Esophagus squamous epithelium (tissue), 5 donors: Measurements from ENCODE around the gene LAMTOR2. TPM values are rescaled to one million over a fixed set of nuclear protein-coding genes. Genes with fewer than 3 reads are reported as not detected.
"Not testable (repeated sequence)": the region's sequence is repeated elsewhere in the genome, so short reads cannot be mapped to it uniquely, and the experiment has no call there.

ENCODE experiments used
- DNase-seq: peaks from one replicate; lab custom pipeline; 2025; lab: John Stamatoyannopoulos, UW
- H3K27ac ChIP-seq, 4 donors: fragments of 200-600 bp; sonication (generic); one replicate each; pipeline ENCODE4 v1.5.1; 2016 to 2019; ENCODE audit warnings: mild to moderate bottlenecking in 1 of 4
- H3K27me3 ChIP-seq, 4 donors: fragments of 200-600 bp; sonication (generic); 1 replicate in 3 of 4; 2 replicates in 1 of 4; pipeline versions ENCODE4 v1.5.1 to v1.6.0; 2017 to 2021; ENCODE audit warnings: antibody characterized with exemption in 1 of 4
- H3K36me3 ChIP-seq, 3 donors: fragments of 200-600 bp; sonication (generic); one replicate each; pipeline ENCODE4 v1.5.1; 2016 to 2019
- H3K4me1 ChIP-seq, 3 donors: fragments of 200-600 bp; sonication (generic); one replicate each; pipeline ENCODE4 v1.5.1; 2017 to 2019
- H3K4me3 ChIP-seq, 4 donors: fragments of 200-600 bp; sonication (generic); 1 replicate in 3 of 4; 2 replicates in 1 of 4; pipeline ENCODE4 v1.5.1; 2016 to 2019; ENCODE audit warnings: mild to moderate bottlenecking in 2 of 4, moderate library complexity in 1 of 4
- H3K9me3 ChIP-seq, 3 donors: fragments of 200-600 bp; sonication (generic); one replicate each; pipeline ENCODE4 v1.5.1; 2016 to 2019
- POLR2A ChIP-seq, 4 donors: fragments of 450-650 bp; IDR thresholded peaks; one replicate each; pipeline ENCODE4 v1.6.1; 2017; ENCODE audit warnings: antibody characterized with exemption in 4 of 4, mild to moderate bottlenecking in 4 of 4, moderate library complexity in 3 of 4
- WGBS, 2 donors: methylation state at CpG; one replicate each; pipeline ENCODE4 v1.1.5; 2018; 5-methylcytosine and 5-hydroxymethylcytosine counted together
- intact Hi-C: fragments of 100-400 bp; cut with DNase I; formaldehyde crosslinking; loops from one replicate; pipeline ENCODE4 v1.15.0; 2022
- total RNA-seq, 4 donors: library from RNA; depleted of rRNA; stranded (reverse); fragments of >200 nt; gene quantifications; one replicate each; pipeline ENCODE4 v1.1.0, GENCODE V29; 2016
- TF ChIP-seq, protein P1 (sequence below), 6 experiments: fragments of 450-650 bp in 4 of 6; fragments of 200-600 bp in 2 of 6; sonication (generic) in 2 of 6; IDR thresholded peaks; one replicate each; pipeline ENCODE4 v1.5.1; 2016 to 2019; ENCODE audit warnings: antibody characterized with exemption in 6 of 6, mild to moderate bottlenecking in 4 of 6, moderate library complexity in 4 of 6
- donor health status: DM: yes; HTN: yes; CAD: no.

Gene LAMTOR2
- total RNA-seq, 4 donors from 2014 or later = 41.4 to 67.1 (median 53.3) TPM

DNA sequence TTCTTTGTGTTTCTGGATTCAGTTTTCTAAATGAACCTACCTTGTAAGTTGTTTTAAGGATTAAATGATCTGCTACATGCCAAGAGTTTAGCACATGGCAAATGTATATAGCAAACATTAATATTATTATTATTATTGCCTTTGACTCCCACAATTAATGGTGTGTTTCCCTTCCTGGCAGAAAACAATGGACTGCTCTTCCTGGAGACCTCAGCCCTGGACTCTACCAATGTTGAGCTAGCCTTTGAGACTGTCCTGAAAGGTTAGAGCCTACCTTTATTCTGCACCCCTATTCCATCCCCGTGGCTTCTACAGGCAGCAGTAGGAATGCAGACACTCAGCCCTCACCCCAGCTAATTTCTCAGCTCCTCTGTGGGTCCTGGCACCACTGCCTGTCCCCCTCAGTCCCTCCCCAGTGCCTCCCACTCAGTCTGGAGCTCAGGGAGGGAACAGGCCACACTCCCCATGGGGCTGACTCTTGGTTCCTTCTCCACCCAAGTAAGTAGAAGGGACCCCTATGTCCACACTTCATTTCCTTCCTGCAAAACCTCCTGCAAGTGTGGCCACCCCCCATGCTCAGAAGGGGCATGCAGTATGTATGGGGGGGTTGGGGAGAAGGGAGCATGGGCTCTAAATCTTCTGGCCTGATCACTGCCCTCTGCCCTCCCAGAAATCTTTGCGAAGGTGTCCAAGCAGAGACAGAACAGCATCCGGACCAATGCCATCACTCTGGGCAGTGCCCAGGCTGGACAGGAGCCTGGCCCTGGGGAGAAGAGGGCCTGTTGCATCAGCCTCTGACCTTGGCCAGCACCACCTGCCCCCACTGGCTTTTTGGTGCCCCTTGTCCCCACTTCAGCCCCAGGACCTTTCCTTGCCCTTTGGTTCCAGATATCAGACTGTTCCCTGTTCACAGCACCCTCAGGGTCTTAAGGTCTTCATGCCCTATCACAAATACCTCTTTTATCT, 15.2 kb downstream of the LAMTOR2 start:
- no peak overlapping the region for H3K4me3 ChIP-seq
- peaks cover 0 to 9% (median 0%) of the 10 kb centered on the region in 3 donors for H3K4me1 ChIP-seq
- no peak for TF ChIP-seq POLR2A (IDR thresholded peaks at IDR 0.05)
- TF ChIP-seq, protein P1, sequence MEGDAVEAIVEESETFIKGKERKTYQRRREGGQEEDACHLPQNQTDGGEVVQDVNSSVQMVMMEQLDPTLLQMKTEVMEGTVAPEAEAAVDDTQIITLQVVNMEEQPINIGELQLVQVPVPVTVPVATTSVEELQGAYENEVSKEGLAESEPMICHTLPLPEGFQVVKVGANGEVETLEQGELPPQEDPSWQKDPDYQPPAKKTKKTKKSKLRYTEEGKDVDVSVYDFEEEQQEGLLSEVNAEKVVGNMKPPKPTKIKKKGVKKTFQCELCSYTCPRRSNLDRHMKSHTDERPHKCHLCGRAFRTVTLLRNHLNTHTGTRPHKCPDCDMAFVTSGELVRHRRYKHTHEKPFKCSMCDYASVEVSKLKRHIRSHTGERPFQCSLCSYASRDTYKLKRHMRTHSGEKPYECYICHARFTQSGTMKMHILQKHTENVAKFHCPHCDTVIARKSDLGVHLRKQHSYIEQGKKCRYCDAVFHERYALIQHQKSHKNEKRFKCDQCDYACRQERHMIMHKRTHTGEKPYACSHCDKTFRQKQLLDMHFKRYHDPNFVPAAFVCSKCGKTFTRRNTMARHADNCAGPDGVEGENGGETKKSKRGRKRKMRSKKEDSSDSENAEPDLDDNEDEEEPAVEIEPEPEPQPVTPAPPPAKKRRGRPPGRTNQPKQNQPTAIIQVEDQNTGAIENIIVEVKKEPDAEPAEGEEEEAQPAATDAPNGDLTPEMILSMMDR (IDR thresholded peaks at IDR 0.05) = no peak
- peaks cover 0 to 87% (median 0%) of the 10 kb centered on the region in 3 donors for H3K36me3 ChIP-seq
- H3K9me3 ChIP-seq = no peaks in the 10 kb centered on the region
- DNase-seq = no peak
- no peak overlapping the region for H3K27ac ChIP-seq
- H3K27me3 ChIP-seq = peaks cover 0 to 7% (median 0%) of the 10 kb centered on the region in 4 donors
- intact Hi-C loops = no loop called here
- WGBS, 2 donors = 43 to 71% methylated on average over 1 to 2 of the region's 3 CpGs

DNA sequence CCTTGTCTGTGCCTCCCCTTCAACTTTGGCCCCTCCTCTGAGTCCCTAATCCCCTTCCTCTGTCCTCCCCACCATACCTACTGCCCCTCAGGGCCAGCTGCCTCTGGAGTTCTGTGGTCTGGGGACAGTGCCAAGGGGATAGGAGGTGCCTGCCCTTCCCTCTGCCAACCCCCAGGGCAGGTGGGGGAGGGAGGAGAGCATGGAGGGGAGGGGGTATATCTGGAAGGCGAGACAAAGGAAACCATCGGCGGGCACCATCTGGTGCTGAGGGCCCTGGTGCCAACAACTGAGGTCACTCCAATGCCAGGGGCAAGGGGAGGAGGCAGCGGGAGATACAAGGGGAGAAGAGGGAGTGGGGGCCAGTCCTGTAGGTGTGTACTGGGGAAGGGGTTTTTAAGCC, 16.0 kb downstream of the LAMTOR2 start:
- intact Hi-C loops = no loop called here

DNA sequence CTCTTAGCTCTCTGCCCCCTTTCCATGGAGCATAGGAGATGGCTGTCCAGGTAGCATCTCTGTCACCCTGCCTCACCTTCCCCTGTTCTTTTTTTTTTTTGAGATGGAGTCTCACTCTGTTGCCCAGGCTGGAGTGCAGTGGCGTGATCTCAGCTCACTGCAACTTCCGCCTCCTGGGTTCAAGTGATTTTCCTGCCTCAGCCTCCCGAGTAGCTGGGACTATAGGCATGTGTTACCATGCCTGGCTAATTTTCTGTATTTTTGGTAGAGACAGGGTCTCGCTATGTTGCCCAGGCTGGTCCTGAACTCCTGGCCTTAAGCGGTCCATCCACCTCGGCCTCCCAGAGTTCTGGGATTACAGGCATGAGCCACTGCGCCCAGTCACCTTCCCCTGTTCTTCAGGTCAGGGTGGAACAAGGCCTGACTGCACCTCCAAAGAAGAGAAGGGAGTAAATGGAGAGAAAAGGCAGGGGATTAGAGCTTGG, 16.8 kb downstream of the LAMTOR2 start:
- H3K9me3 ChIP-seq, intact Hi-C loops, H3K27me3 ChIP-seq, DNase-seq, H3K27ac ChIP-seq, H3K4me3 ChIP-seq: not testable (repeated sequence)
- Histone ChIP-seq H3K4me1 (peaks cover 0 to 18% (median 4%) of the 10 kb centered on the region in 3 donors), H3K36me3 (peaks cover 0 to 71% (median 0%) of the 10 kb centered on the region in 3 donors)
- 92 to 97% methylated on average over 3 to 6 of the region's 7 CpGs for WGBS, 2 donors

More for the DNA sequence above, 16.0 kb downstream of the LAMTOR2 start:
- Histone ChIP-seq H3K9me3 (no peaks in the 10 kb centered on the region), H3K4me1 (peaks cover 0 to 11% (median 4%) of the 10 kb centered on the region in 3 donors), H3K36me3 (peaks cover 0 to 80% (median 0%) of the 10 kb centered on the region in 3 donors), H3K4me3 (no peak overlapping the region), H3K27me3 (peaks cover 0 to 7% (median 0%) of the 10 kb centered on the region in 4 donors), H3K27ac (no peak overlapping the region)
- WGBS, 2 donors = 40 to 44% methylated on average over 4 of the region's 4 CpGs
- TF ChIP-seq, protein P1 (IDR thresholded peaks at IDR 0.05) = no peak
- no peak for TF ChIP-seq POLR2A (IDR thresholded peaks at IDR 0.05)
- no peak for DNase-seq

DNA sequence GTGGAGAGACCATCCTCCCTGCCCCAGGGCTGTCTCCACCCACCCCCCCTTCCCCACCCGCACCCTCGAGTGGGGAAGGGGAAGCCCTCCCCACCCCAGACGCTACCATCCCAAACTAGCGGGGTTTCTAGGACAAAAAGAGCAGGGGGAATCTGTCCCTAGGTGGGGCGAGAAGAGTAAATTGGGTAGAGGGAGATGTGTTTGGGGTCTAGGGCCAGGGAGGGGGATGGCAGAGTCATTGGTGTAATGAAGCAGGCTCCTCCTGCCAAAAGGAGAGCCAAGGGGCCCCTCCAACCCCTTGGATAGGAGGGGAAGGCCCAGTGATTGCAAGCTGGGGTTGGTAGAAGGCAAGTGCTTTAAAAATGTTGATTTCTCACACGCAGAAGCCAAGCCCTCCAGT, 17.7 kb downstream of the LAMTOR2 start:
- Histone ChIP-seq H3K27me3 (peaks cover 0 to 7% (median 0%) of the 10 kb centered on the region in 4 donors), H3K4me1 (peaks cover 0 to 18% (median 4%) of the 10 kb centered on the region in 3 donors), H3K36me3 (peaks cover 0 to 71% (median 0%) of the 10 kb centered on the region in 3 donors), H3K9me3 (no peaks in the 10 kb centered on the region), H3K4me3 (no peak overlapping the region), H3K27ac (no peak overlapping the region)
- no peak for TF ChIP-seq POLR2A (IDR thresholded peaks at IDR 0.05)
- TF ChIP-seq, protein P1 (IDR thresholded peaks at IDR 0.05) = no peak
- WGBS, 2 donors = 41 to 57% methylated on average over 2 to 4 of the region's 6 CpGs
- no peak for DNase-seq
- intact Hi-C loops = no loop called here

DNA sequence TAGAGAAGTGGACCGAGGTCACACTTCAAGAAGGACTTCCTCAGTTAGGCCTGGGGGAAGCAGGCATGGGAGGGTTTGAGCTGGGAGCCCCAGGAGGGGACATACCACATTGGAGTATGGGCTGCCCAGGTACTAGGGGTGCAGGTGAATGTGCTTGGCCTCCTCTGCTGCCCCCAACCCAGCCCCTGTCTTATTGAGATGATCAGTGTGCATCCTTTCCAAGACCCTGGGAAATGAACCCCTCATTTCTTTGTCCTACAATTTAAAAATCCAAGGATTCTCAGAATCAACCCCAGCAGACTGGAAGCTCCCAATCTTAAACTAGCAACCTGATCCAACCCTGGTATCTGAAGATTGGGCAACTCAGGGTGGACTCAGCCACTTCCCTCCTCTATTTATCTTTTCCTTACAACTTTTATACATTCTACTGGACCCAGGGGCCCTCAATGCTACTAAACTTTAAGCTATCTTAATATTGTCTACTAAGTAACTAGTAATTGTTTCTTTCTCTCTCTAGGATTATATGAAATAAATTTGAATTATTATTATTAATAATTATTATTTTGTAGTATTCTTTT, 18.6 kb downstream of the LAMTOR2 start:
- H3K4me3 ChIP-seq = no peak overlapping the region
- peaks cover 0 to 62% (median 0%) of the 10 kb centered on the region in 3 donors for H3K36me3 ChIP-seq
- no peaks in the 10 kb centered on the region for H3K9me3 ChIP-seq
- H3K27ac ChIP-seq = no peak overlapping the region
- WGBS, 2 donors = no CpG with 5 or more reads among the region's 1 CpG
- TF ChIP-seq, protein P1 (IDR thresholded peaks at IDR 0.05) = no peak
- TF ChIP-seq POLR2A (IDR thresholded peaks at IDR 0.05) = no peak
- intact Hi-C loops = no loop called here
- H3K4me1 ChIP-seq = peaks cover 0 to 18% (median 4%) of the 10 kb centered on the region in 3 donors
- DNase-seq = no peak
- H3K27me3 ChIP-seq = peaks cover 0 to 7% (median 0%) of the 10 kb centered on the region in 4 donors
